Mononuclear cell (primary cell): Measurements from ENCODE around the gene SEMA4D. TPM values are rescaled to one million over a fixed set of nuclear protein-coding genes. Genes with fewer than 3 reads are reported as not detected.

ENCODE experiments used
- H3K27me3 ChIP-seq: 2 replicates; pipeline ENCODE4 v1.6.0; 2011; ENCODE audit warnings: low read length, control low read depth; ENCODE audit not compliant: insufficient read depth
- H3K4me1 ChIP-seq: 2 replicates; pipeline ENCODE4 v1.5.1; 2011; ENCODE audit warnings: mild to moderate bottlenecking, low read length, control low read depth; ENCODE audit not compliant: insufficient read depth
- H3K4me3 ChIP-seq: 2 replicates; pipeline ENCODE4 v1.5.1; 2011; ENCODE audit warnings: mild to moderate bottlenecking, low read length, moderate library complexity
- H3K9me3 ChIP-seq: 2 replicates; pipeline ENCODE4 v1.5.1; 2011; ENCODE audit warnings: low read depth, mild to moderate bottlenecking, control low read depth, low read length
- total RNA-seq: library from RNA; depleted of rRNA; stranded (reverse); fragments of >200 nt; gene quantifications from one replicate; pipeline ENCODE4 v1.2.3, GENCODE V29; 2012

SEMA4D gene
- total RNA-seq, 1 donor, result 126 TPM

GRCh38 chr9:89425024-89425805 lies 72.7 kb downstream of the SEMA4D start:
- Histone ChIP-seq H3K4me1 (peaks cover 99% of the 10 kb centered on the region), H3K9me3 (no peaks in the 10 kb centered on the region), H3K27me3 (no peaks in the 10 kb centered on the region), H3K4me3 (no peak overlapping the region)

- no peaks in the 10 kb centered on the region for H3K9me3 ChIP-seq
- no peak overlapping the region for H3K4me3 ChIP-seq
- H3K27me3 ChIP-seq, result no peaks in the 10 kb centered on the region
- peaks cover 99% of the 10 kb centered on the region for H3K4me1 ChIP-seq
Measured at GRCh38 chr9:89422151-89422975, 75.5 kb downstream of the SEMA4D start.

- H3K4me3 ChIP-seq, result no peak overlapping the region
- no peaks in the 10 kb centered on the region for H3K27me3 ChIP-seq
- no peaks in the 10 kb centered on the region for H3K9me3 ChIP-seq
Measured at GRCh38 chr9:89421595-89421994, 76.3 kb downstream of the SEMA4D start.

GRCh38 chr9:89420397-89421178 lies 77.3 kb downstream of the SEMA4D start:
- H3K27me3 ChIP-seq, result no peaks in the 10 kb centered on the region
- no peak overlapping the region for H3K4me3 ChIP-seq
- no peaks in the 10 kb centered on the region for H3K9me3 ChIP-seq
- H3K4me1 ChIP-seq, result peaks cover 92% of the 10 kb centered on the region

More at GRCh38 chr9:89421595-89421994, 76.3 kb downstream of the SEMA4D start:
- peaks cover 94% of the 10 kb centered on the region for H3K4me1 ChIP-seq

- Histone ChIP-seq H3K9me3 (no peaks in the 10 kb centered on the region), H3K4me1 (peaks cover 86% of the 10 kb centered on the region), H3K4me3 (no peak overlapping the region), H3K27me3 (no peaks in the 10 kb centered on the region)
Measured at GRCh38 chr9:89419978-89420394, 77.9 kb downstream of the SEMA4D start.

GRCh38 chr9:89418882-89419640 lies 78.9 kb downstream of the SEMA4D start:
- Histone ChIP-seq H3K4me1 (peaks cover 78% of the 10 kb centered on the region), H3K4me3 (no peak overlapping the region), H3K27me3 (no peaks in the 10 kb centered on the region), H3K9me3 (no peaks in the 10 kb centered on the region)

GRCh38 chr9:89418474-89418845 lies 79.5 kb downstream of the SEMA4D start:
- H3K4me1 ChIP-seq, result peaks cover 72% of the 10 kb centered on the region
- no peak overlapping the region for H3K4me3 ChIP-seq
- H3K27me3 ChIP-seq, result no peaks in the 10 kb centered on the region
- no peaks in the 10 kb centered on the region for H3K9me3 ChIP-seq

- H3K9me3 ChIP-seq, result no peaks in the 10 kb centered on the region
- peaks cover 69% of the 10 kb centered on the region for H3K4me1 ChIP-seq
- no peaks in the 10 kb centered on the region for H3K27me3 ChIP-seq
- no peak overlapping the region for H3K4me3 ChIP-seq
Measured at GRCh38 chr9:89417832-89418473, 80.0 kb downstream of the SEMA4D start.

GRCh38 chr9:89414670-89415324 lies 83.1 kb downstream of the SEMA4D start:
- Histone ChIP-seq H3K9me3 (no peaks in the 10 kb centered on the region), H3K4me3 (no peak overlapping the region), H3K4me1 (peaks cover 69% of the 10 kb centered on the region), H3K27me3 (no peaks in the 10 kb centered on the region)

- Histone ChIP-seq H3K9me3 (no peaks in the 10 kb centered on the region), H3K27me3 (no peaks in the 10 kb centered on the region), H3K4me3 (no peak overlapping the region), H3K4me1 (peaks cover 69% of the 10 kb centered on the region)
Measured at GRCh38 chr9:89413963-89414638, 83.8 kb downstream of the SEMA4D start.

GRCh38 chr9:89412951-89413350 lies 85.0 kb downstream of the SEMA4D start:
- peaks cover 69% of the 10 kb centered on the region for H3K4me1 ChIP-seq
- no peak overlapping the region for H3K4me3 ChIP-seq

GRCh38 chr9:89412541-89412940 lies 85.4 kb downstream of the SEMA4D start:
- H3K4me1 ChIP-seq, result peaks cover 69% of the 10 kb centered on the region
- no peaks in the 10 kb centered on the region for H3K9me3 ChIP-seq
- no peaks in the 10 kb centered on the region for H3K27me3 ChIP-seq
- no peak overlapping the region for H3K4me3 ChIP-seq

More at GRCh38 chr9:89412951-89413350, 85.0 kb downstream of the SEMA4D start:
- Histone ChIP-seq H3K27me3 (no peaks in the 10 kb centered on the region), H3K9me3 (no peaks in the 10 kb centered on the region)

GRCh38 chr9:89411759-89412158 lies 86.2 kb downstream of the SEMA4D start:
- Histone ChIP-seq H3K9me3 (no peaks in the 10 kb centered on the region), H3K27me3 (no peaks in the 10 kb centered on the region), H3K4me1 (peaks cover 72% of the 10 kb centered on the region), H3K4me3 (no peak overlapping the region)
